GM12878 (cell line): ENCODE results near the gene PTS. TPM values are rescaled to one million over a fixed set of nuclear protein-coding genes. Genes with fewer than 3 reads are reported as not detected.

ENCODE experiments used
- ATAC-seq: fragments of 200-7000 bp; cut with Tn5 transposase; 3 replicates; pipeline ENCODE4 v1.9.1; 2020; ENCODE audit warnings: mild to moderate bottlenecking, moderate library complexity
- BruUV-seq: library from RNA; stranded (reverse); fragments of 400-500 nt; replicated peaks from 2 replicates; lab custom pipeline; 2021; lab: Mats Ljungman, UMichigan
- CTCF ChIA-PET: fragments of 300-600 bp; sonication (Branson Sonifier 250); formaldehyde crosslinking; extraction: SDS; loops from one replicate; lab custom pipeline; 2021; ENCODE audit warnings: inconsistent platforms; lab: Yijun Ruan, JAX
- POLR2A ChIA-PET: fragments of 350-600 bp; formaldehyde crosslinking; extraction: SDS; loops from one replicate; lab custom pipeline; 2021; ENCODE audit warnings: inconsistent platforms; lab: Charles Lee
- RAD21 ChIA-PET: fragments of 300-600 bp; sonication (Branson Sonifier 250); formaldehyde crosslinking; loops from one replicate; lab custom pipeline; 2023; ENCODE audit warnings: antibody characterized with exemption; ENCODE audit not compliant: unreplicated experiment; lab: Charles Lee
- SMC1A ChIA-PET: fragments of 300-600 bp; sonication (Branson Sonifier 250); formaldehyde crosslinking; loops from one replicate; lab custom pipeline; 2023; ENCODE audit not compliant: unreplicated experiment, uncharacterized antibody; lab: Charles Lee
- DNase-seq: peaks from one replicate; pipeline ENCODE4 v3.0.0-alpha.2; 2011; ENCODE audit warnings: low read depth, low spot score
- FAIRE-seq: peaks from 3 replicates; lab custom pipeline; 2011; peaks lifted over from hg19 to GRCh38; lab: Jason Lieb, UNC
- H2AFZ ChIP-seq: 2 replicates; pipeline ENCODE4 v1.6.0; 2011; ENCODE audit warnings: low read depth, low read length, control low read depth; ENCODE audit not compliant: control insufficient read depth
- H3K27ac ChIP-seq: 2 replicates; pipeline ENCODE4 v1.5.1; 2011; ENCODE audit warnings: control low read depth; ENCODE audit not compliant: control insufficient read depth, insufficient read depth
- H3K27me3 ChIP-seq, 2 experiments: replicated peaks in 1 of 2; 2 replicates each; pipeline versions ENCODE4 v1.6.0 to v1.6.1; 2011; ENCODE audit warnings: low read length in 1 of 2; ENCODE audit not compliant: control insufficient read depth in 2 of 2, insufficient read depth in 2 of 2
- H3K36me3 ChIP-seq, 2 experiments: 2 replicates each; pipeline ENCODE4 v1.5.1; 2011; ENCODE audit warnings: low read length in 1 of 2; ENCODE audit not compliant: control insufficient read depth in 2 of 2, insufficient read depth in 2 of 2
- H3K4me1 ChIP-seq: 2 replicates; pipeline ENCODE4 v1.6.1; 2011; ENCODE audit warnings: mild to moderate bottlenecking, low read length, moderate library complexity, mixed read lengths; ENCODE audit not compliant: control insufficient read depth, insufficient read depth
- H3K4me2 ChIP-seq: 2 replicates; pipeline ENCODE4 v1.6.0; 2011; ENCODE audit warnings: control low read depth; ENCODE audit not compliant: control insufficient read depth, insufficient read depth
- H3K4me3 ChIP-seq: fragments of 200-600 bp; sonication (generic); 2 replicates; pipeline ENCODE4 v1.5.1; 2016
- H3K79me2 ChIP-seq: 2 replicates; pipeline ENCODE4 v1.6.0; 2011; ENCODE audit warnings: low read length; ENCODE audit not compliant: control insufficient read depth, insufficient read depth
- H3K9ac ChIP-seq: 2 replicates; pipeline ENCODE4 v1.8.0; 2011; ENCODE audit warnings: low read length, control low read depth, mixed read lengths; ENCODE audit not compliant: control insufficient read depth, insufficient read depth
- H3K9me3 ChIP-seq: replicated peaks from 3 replicates; pipeline ENCODE4 v1.5.1; 2011; ENCODE audit warnings: mild to moderate bottlenecking, low read length; ENCODE audit not compliant: control insufficient read depth, insufficient read depth
- H4K20me1 ChIP-seq: 2 replicates; pipeline ENCODE4 v1.6.0; 2011; ENCODE audit not compliant: control insufficient read depth, insufficient read depth
- ASH2L ChIP-seq: fragments of 300-600, 200-600 bp; sonication (generic); IDR thresholded peaks from 2 replicates; pipeline ENCODE4 v1.6.1; 2017; ENCODE audit warnings: low read depth, mild to moderate bottlenecking, borderline replicate concordance
- ATF3 ChIP-seq: IDR thresholded peaks from 2 replicates; pipeline ENCODE4 v1.6.1; 2011; ENCODE audit warnings: low read depth, mild to moderate bottlenecking, low read length, moderate library complexity, borderline replicate concordance; ENCODE audit errors: extremely low read depth
- BRCA1 ChIP-seq: IDR thresholded peaks from 2 replicates; pipeline ENCODE4 v1.6.1; 2011; ENCODE audit warnings: low read depth, low read length, improper control_type of control experiment
- FOS ChIP-seq: IDR thresholded peaks from 3 replicates; pipeline ENCODE4 v1.6.1; 2011; ENCODE audit warnings: borderline replicate concordance; ENCODE audit not compliant: insufficient read length; ENCODE audit errors: extremely low read depth
- HDAC6 ChIP-seq: fragments of 200-600 bp; sonication (generic); IDR thresholded peaks from one replicate; pipeline ENCODE4 v1.8.0; 2017; ENCODE audit warnings: antibody characterized with exemption; ENCODE audit not compliant: unreplicated experiment
- IKZF1 ChIP-seq: fragments of 450-650 bp; conservative IDR thresholded peaks from 2 replicates; pipeline ENCODE4 v1.6.1; 2017; ENCODE audit warnings: antibody characterized with exemption, mild to moderate bottlenecking
- MTA2 ChIP-seq: fragments of 450-650 bp; IDR thresholded peaks from 2 replicates; pipeline ENCODE4 v1.6.1; 2016; ENCODE audit warnings: low read depth, mild to moderate bottlenecking, moderate library complexity
- MYB ChIP-seq: fragments of 150-350 bp; IDR thresholded peaks from 2 replicates; pipeline ENCODE4 v1.6.1; 2014; ENCODE audit warnings: mild to moderate bottlenecking, low read depth, low read length, borderline replicate concordance
- MYC ChIP-seq: IDR thresholded peaks from 2 replicates; pipeline ENCODE4 v1.6.1; 2011; ENCODE audit warnings: mild to moderate bottlenecking, low read length, moderate library complexity, inconsistent platforms; ENCODE audit not compliant: insufficient read depth, insufficient replicate concordance, insufficient read length, severe bottlenecking
- NFYA ChIP-seq: IDR thresholded peaks from 2 replicates; pipeline ENCODE4 v1.6.1; 2011; ENCODE audit warnings: low read depth, mild to moderate bottlenecking, low read length, improper control_type of control experiment, borderline replicate concordance
- RCOR1 ChIP-seq: conservative IDR thresholded peaks from 2 replicates; pipeline ENCODE4 v1.6.1; 2012; ENCODE audit warnings: low read depth, low read length, improper control_type of control experiment
- SMAD1 ChIP-seq: fragments of 450-650 bp; IDR thresholded peaks from 2 replicates; pipeline ENCODE4 v1.6.1; 2018; ENCODE audit warnings: mild to moderate bottlenecking, low read depth; ENCODE audit not compliant: partially characterized antibody
- USF1 ChIP-seq: IDR thresholded peaks from 2 replicates; pipeline ENCODE4 v1.6.1; 2011; ENCODE audit warnings: borderline replicate concordance, low read depth, mild to moderate bottlenecking, moderate library complexity, mixed read lengths, low read length; ENCODE audit not compliant: insufficient read depth; ENCODE audit errors: extremely low read length
- YBX1 ChIP-seq: fragments of 450-650 bp; IDR thresholded peaks from 2 replicates; pipeline ENCODE4 v1.6.1; 2016; ENCODE audit warnings: antibody characterized with exemption
- ZBTB11 ChIP-seq: fragments of 450-650 bp; formaldehyde crosslinking; IDR thresholded peaks from 2 replicates; pipeline ENCODE4 v1.5.0; 2022; ENCODE audit warnings: mild to moderate bottlenecking, missing genetic modification characterization
- WGBS: methylation state at CpG from one replicate; pipeline ENCODE4 v1.1.6; 2016; ENCODE audit warnings: low lambda C conversion rate; ENCODE audit not compliant: insufficient replicate concordance, insufficient coverage; ENCODE audit errors: missing lambda C conversion rate; 5-methylcytosine and 5-hydroxymethylcytosine counted together
- in situ Hi-C: fragments of 300-500 bp; cut with MboI; formaldehyde crosslinking; loops from 9 replicates; pipeline ENCODE4 v1.14.3; 2018; ENCODE audit warnings: mixed read lengths
- intact Hi-C: fragments of 100-400 bp; cut with micrococcal nuclease; formaldehyde crosslinking; loops from one replicate; pipeline ENCODE4 v1.14.2; 2022; ENCODE audit not compliant: unreplicated experiment
- polyA plus RNA-seq, 11 experiments: library from polyadenylated mRNA; depleted of rRNA in 4 of 11; unstranded in 6 of 11; stranded (reverse) in 5 of 11; fragments of >200 nt; fragmentation: Nextera tagmentation in 4 of 11; fragmentation: Illumina TruSeq in 1 of 11; extraction: Ambion mirVana in 4 of 11; extraction: Trizol in 1 of 11; gene quantifications; 1 replicate in 1 of 11; 2 replicates in 10 of 11; pipeline versions ENCODE4 v1.2.1 to v1.2.3, GENCODE V29; 2011 to 2016; ENCODE audit warnings: inconsistent platforms in 2 of 11, missing spikeins in 2 of 11, low read depth in 1 of 11
- total RNA-seq, 4 experiments: library from RNA; depleted of rRNA in 3 of 4; stranded (reverse); fragments of >200 nt in 3 of 4; fragmentation: Illumina TruSeq in 1 of 4; extraction: Trizol in 1 of 4; gene quantifications; 2 replicates each; pipeline versions ENCODE4 v1.2.1 to v1.2.3, GENCODE V29; 2013 to 2021

PTS gene
- total and polyA plus RNA-seq, 10 of the 15 experiments (the other 5 are each of a cell fraction or from before 2014, with no cell fraction given), result 11.7 to 47.6 (median 15.5) TPM

GRCh38 chr11:112229746-112230433 is 3.7 kb downstream of the PTS start:
- Histone ChIP-seq H4K20me1 (no peaks in the 10 kb centered on the region), H3K27ac (no peak overlapping the region), H3K4me1 (peaks cover 7% of the 10 kb centered on the region), H3K4me2 (no peak overlapping the region), H2AFZ (no peak overlapping the region), H3K27me3 (no peaks in the 10 kb centered on the region), H3K36me3 (no peaks in the 10 kb centered on the region; a peak in 3 of 4 replicates), H3K9me3 (no peaks in the 10 kb centered on the region), H3K9ac (no peak overlapping the region), H3K79me2 (peaks cover 21% of the 10 kb centered on the region), H3K4me3 (no peak overlapping the region)
- no peak for ATAC-seq
- ChIA-PET SMC1A (no interaction called here), POLR2A (no interaction called here), RAD21 (no interaction called here), CTCF (interaction anchor here (0.9 to 2.2 kb wide), 3 partner anchors 8 to 50 kb away, joined by 3 to 7 read pairs (median 6); no protein-coding TSS in a partner anchor)
- no peak for FAIRE-seq
- in situ Hi-C loops (loop anchor here (5.0 to 10.0 kb wide), 2 partner anchors 352 to 1055 kb away; no protein-coding TSS in a partner anchor), intact Hi-C loops (loop anchor here (10.0 kb wide), 2 partner anchors 355 to 565 kb away; partner anchors contain the start of genes ALG9, CFAP68 and FDXACB1)
- no peak for DNase-seq
- BruUV-seq, result no TSS peak
- 67% methylated on average over 3 of the region's 3 CpGs for WGBS
- TF ChIP-seq IKZF1, result no peak
- TF ChIP-seq MTA2, result no peak
- no peak for TF ChIP-seq SMAD1
- no peak for TF ChIP-seq HDAC6
- no peak for TF ChIP-seq NFYA
- no peak for TF ChIP-seq MYC
- no peak for TF ChIP-seq ATF3
- no peak for TF ChIP-seq USF1
- TF ChIP-seq MYB, result no peak
- no peak for TF ChIP-seq FOS
- no peak for TF ChIP-seq BRCA1
- TF ChIP-seq ZBTB11 (CRISPR knock-in tag), result no peak
- no peak for TF ChIP-seq RCOR1
- TF ChIP-seq ASH2L, result no peak
- TF ChIP-seq YBX1, result no peak
